ENCODE data around the gene CAP2.
"Not testable (repeated sequence)": the region's sequence is repeated elsewhere in the genome, so short reads cannot be mapped to it uniquely, and the experiment has no call there.

CAP2 gene

DNA sequence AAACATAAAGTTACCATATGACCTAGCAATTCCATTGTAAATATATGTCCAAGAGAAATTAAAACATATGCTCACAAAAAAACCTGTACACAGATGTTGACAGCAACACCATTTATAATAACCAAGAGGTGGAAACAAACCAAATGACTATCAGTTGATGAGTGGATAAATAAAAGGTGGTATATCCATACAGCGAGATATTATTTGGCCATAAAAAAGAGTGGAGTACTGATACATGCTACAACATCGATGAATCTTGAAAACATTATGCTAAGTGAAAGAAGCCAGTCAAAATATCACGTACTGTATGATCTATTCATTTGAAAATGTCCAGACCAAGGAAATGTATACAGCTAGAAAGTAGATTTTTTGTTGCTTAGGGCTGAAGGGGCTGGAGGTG lies 2.9 kb downstream of the CAP2 start:
- H3K4me3 ChIP-seq (ENCODE audit: low read depth, low read length), result no peak overlapping the region

DNA sequence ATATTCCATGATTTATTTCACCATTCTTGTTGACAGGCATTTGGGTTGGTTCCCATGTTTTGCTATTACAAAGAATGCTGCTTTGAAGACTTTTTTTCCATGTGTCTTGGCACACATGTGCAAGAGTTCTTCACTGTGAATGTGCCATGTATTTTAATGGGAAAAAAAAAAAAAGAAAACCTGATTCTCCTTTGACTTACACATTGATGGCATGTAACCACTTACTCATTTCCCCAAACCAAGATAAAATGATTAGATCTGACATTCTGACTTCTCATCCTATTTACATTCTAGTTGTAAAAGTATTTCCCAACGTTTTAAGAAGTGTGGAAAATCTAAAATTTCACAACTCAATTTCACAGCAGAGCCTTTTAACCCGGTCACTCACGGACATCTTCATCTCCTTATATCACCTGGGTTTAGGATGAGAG lies 4.4 kb downstream of the CAP2 start:
- 0 out of 2 replicates have a peak, but pooled peaks cover 7% of the 10 kb centered on the region for H3K4me1 ChIP-seq (ENCODE audit: control insufficient read depth, insufficient read depth, low read length)
- H3K9ac ChIP-seq (ENCODE audit: low read depth, low read length), result no peak overlapping the region

More for the DNA sequence above, 2.9 kb downstream of the CAP2 start:
- no peak overlapping the region for H3K9ac ChIP-seq (ENCODE audit: low read depth, low read length)
- H3K36me3 ChIP-seq (ENCODE audit: control insufficient read depth, insufficient read depth, low read length), result no peaks in the 10 kb centered on the region
- H3K9me3 ChIP-seq (ENCODE audit: control insufficient read depth, insufficient read depth, low read length), result peaks cover 5% of the 10 kb centered on the region; the same call in 1 of the 2 replicates
- 0 out of 2 replicates have a peak, but pooled peaks cover 12% of the 10 kb centered on the region for H3K4me1 ChIP-seq (ENCODE audit: control insufficient read depth, insufficient read depth, low read length)
- no peaks in the 10 kb centered on the region; the same call in 1 of the 2 replicates for H3K27me3 ChIP-seq (ENCODE audit: control insufficient read depth, insufficient read depth, low read length)
- no peak overlapping the region for H3K27ac ChIP-seq (ENCODE audit: low read depth, low read length)

DNA sequence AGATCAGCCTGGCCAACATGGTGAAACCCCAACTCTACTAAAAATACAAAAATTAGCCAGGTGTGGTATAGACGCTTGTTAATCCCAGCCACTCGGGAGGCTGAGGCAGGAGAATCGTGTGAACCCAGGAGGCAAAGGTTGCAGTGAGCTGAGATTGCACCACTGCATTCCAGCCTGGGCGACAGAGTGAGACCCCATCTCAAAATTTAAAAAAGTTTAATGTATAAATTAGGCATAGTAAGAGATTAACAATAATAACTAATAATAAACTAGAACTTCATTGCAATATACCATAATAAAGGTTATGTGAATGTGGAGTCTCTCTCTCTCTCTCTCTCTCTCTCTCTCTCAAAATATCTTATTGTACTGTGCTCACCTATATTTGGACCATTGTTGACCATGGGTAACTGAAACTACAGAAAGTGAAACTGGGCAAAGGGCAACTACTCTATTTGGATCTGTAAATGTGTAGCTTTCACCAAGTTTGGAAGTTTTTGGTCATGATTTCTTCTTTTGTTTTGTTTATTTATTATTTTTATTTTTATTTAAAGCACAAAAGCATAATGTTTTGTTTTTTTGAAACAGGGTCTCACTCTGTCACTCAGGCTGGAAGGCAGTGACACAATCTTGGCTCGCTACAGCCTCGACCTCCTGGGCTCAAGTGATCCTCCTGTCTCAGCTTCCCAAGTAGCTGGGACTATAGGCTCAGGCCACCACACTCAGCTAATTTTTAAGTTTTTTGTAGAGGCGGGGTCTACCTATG lies 12.0 kb downstream of the CAP2 start:
- H3K4me3 ChIP-seq (ENCODE audit: low read depth, low read length); H3K4me1 ChIP-seq (ENCODE audit: control insufficient read depth, insufficient read depth, low read length); H3K27ac ChIP-seq (ENCODE audit: low read depth, low read length); H3K27me3 ChIP-seq (ENCODE audit: control insufficient read depth, insufficient read depth, low read length); H3K36me3 ChIP-seq (ENCODE audit: control insufficient read depth, insufficient read depth, low read length); H3K9me3 ChIP-seq (ENCODE audit: control insufficient read depth, insufficient read depth, low read length); H3K9ac ChIP-seq (ENCODE audit: low read depth, low read length): not testable (repeated sequence)

More for the DNA sequence above, 4.4 kb downstream of the CAP2 start:
- Histone ChIP-seq H3K36me3 (ENCODE audit: control insufficient read depth, insufficient read depth, low read length) (no peaks in the 10 kb centered on the region), H3K27me3 (ENCODE audit: control insufficient read depth, insufficient read depth, low read length) (no peaks in the 10 kb centered on the region), H3K4me3 (ENCODE audit: low read depth, low read length) (no peak overlapping the region), H3K27ac (ENCODE audit: low read depth, low read length) (no peak overlapping the region), H3K9me3 (ENCODE audit: control insufficient read depth, insufficient read depth, low read length) (peaks cover 5% of the 10 kb centered on the region; the same call in 1 of the 2 replicates)

DNA sequence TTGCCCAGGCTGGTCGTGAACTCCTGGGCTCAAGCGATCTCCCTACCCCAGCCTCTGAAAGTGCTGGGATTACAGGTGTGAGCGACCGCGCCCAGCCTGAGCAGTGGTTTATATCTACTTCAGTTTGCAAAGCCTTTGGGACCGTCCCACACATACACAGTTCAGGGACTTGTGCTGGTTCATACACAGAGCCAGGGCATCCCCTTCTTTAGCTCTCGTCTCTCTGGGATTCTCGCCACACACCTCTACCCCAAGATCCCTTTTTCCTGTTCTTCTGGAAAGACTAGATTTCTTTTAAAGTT lies 12.5 kb downstream of the CAP2 start:
- Histone ChIP-seq H3K4me3 (ENCODE audit: low read depth, low read length) (no peak overlapping the region), H3K4me1 (ENCODE audit: control insufficient read depth, insufficient read depth, low read length) (no peaks in the 10 kb centered on the region), H3K9me3 (ENCODE audit: control insufficient read depth, insufficient read depth, low read length) (no peaks in the 10 kb centered on the region; the same call in 1 of the 2 replicates), H3K27ac (ENCODE audit: low read depth, low read length) (no peak overlapping the region), H3K27me3 (ENCODE audit: control insufficient read depth, insufficient read depth, low read length) (no peaks in the 10 kb centered on the region), H3K9ac (ENCODE audit: low read depth, low read length) (no peak overlapping the region), H3K36me3 (ENCODE audit: control insufficient read depth, insufficient read depth, low read length) (no peaks in the 10 kb centered on the region)

DNA sequence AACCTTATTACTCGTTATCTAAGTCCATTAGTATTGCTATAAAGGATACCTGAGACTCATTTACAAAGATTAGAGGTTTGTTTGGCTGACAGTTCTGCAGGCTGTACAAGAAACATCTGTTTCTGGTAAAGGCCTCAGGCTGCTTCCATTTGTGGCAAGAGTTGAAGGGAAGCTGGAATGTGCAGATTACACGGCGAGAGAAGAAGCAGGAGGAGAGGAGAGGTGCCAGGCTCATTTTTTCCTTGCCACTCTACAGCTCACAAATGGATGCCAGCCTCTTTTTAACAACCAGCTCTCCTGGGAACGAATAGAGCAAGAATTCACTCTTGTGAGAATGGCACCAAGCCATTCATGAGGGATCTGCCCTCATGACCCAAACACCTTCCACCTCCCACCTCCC lies 14.7 kb downstream of the CAP2 start:
- no peak overlapping the region for H3K27ac ChIP-seq (ENCODE audit: low read depth, low read length)
- no peaks in the 10 kb centered on the region; the same call in 1 of the 2 replicates for H3K9me3 ChIP-seq (ENCODE audit: control insufficient read depth, insufficient read depth, low read length)
- H3K9ac ChIP-seq (ENCODE audit: low read depth, low read length), result no peak overlapping the region
- no peak overlapping the region for H3K4me3 ChIP-seq (ENCODE audit: low read depth, low read length)
- no peaks in the 10 kb centered on the region for H3K36me3 ChIP-seq (ENCODE audit: control insufficient read depth, insufficient read depth, low read length)
- H3K4me1 ChIP-seq (ENCODE audit: control insufficient read depth, insufficient read depth, low read length), result no peaks in the 10 kb centered on the region
- no peaks in the 10 kb centered on the region for H3K27me3 ChIP-seq (ENCODE audit: control insufficient read depth, insufficient read depth, low read length)

DNA sequence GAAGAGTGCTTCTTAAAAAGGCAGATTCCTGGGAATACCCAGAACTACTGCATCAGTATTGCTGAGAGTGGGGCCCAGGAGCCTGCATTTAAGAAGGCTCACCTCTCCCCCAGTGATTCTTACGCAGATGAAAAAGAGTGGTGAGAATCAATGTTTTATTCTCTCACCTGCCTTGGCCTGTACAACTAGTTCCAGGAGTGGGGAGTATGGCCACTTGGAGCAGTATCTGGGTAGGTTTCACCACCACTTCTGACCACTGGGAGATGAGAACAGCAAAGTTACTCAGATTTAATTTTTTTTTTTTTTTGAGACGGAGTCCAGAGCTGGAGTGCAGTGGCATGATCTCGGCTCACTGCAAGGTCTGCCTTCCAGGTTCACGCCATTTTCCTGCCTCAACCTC lies 16.9 kb downstream of the CAP2 start:
- H3K4me1 ChIP-seq (ENCODE audit: control insufficient read depth, insufficient read depth, low read length), result no peaks in the 10 kb centered on the region
- no peaks in the 10 kb centered on the region for H3K36me3 ChIP-seq (ENCODE audit: control insufficient read depth, insufficient read depth, low read length)
- no peak overlapping the region for H3K27ac ChIP-seq (ENCODE audit: low read depth, low read length)
- no peaks in the 10 kb centered on the region; the same call in 1 of the 2 replicates for H3K9me3 ChIP-seq (ENCODE audit: control insufficient read depth, insufficient read depth, low read length)
- no peak overlapping the region for H3K4me3 ChIP-seq (ENCODE audit: low read depth, low read length)
- no peak overlapping the region for H3K9ac ChIP-seq (ENCODE audit: low read depth, low read length)
- H3K27me3 ChIP-seq (ENCODE audit: control insufficient read depth, insufficient read depth, low read length), result no peaks in the 10 kb centered on the region

DNA sequence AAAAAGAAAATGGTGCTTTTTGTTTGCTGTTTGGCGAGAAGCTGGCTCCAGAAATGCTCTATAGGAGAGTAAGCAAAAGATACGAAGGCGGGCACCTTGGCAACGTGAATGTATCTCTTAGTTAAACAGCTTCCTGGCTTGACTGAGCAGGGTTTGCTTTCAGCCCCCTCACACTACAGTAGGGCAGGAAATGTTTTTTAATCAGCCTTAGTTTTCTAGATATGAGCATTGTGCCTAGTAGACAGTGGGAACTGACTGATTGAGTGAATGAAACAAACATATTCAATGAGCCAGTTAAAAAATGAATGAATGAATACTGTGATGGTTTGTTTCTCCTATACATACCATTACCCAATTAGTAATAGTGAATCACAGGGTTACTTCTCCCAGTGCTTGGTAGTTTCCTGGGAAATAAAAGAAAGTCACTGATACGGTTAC lies 19.9 kb downstream of the CAP2 start:
- Histone ChIP-seq H3K9me3 (ENCODE audit: control insufficient read depth, insufficient read depth, low read length) (no peaks in the 10 kb centered on the region; the same call in 1 of the 2 replicates), H3K36me3 (ENCODE audit: control insufficient read depth, insufficient read depth, low read length) (no peaks in the 10 kb centered on the region), H3K27me3 (ENCODE audit: control insufficient read depth, insufficient read depth, low read length) (no peaks in the 10 kb centered on the region), H3K9ac (ENCODE audit: low read depth, low read length) (no peak overlapping the region), H3K4me3 (ENCODE audit: low read depth, low read length) (no peak overlapping the region), H3K27ac (ENCODE audit: low read depth, low read length) (no peak overlapping the region), H3K4me1 (ENCODE audit: control insufficient read depth, insufficient read depth, low read length) (peaks cover 10% of the 10 kb centered on the region)

DNA sequence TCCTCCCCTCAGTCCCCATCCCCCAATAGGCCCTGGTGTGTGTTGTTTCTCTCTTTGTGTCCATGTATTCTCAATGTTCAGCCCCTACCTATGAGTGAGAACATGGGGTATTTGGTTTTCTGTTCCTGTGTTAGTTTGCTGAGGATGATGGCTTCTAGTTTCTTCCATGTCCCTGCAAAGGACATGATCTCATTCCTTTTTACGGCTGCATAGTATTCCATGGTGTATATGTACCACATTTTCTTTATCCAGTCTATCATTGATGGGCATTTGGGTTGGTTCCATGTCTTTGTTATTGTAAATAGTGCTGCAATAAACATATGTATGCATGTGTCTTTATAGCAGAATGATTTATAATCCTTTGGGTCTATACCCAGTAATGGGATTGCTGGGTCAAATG lies 21.0 kb downstream of the CAP2 start:
- not testable (repeated sequence) for H3K27ac ChIP-seq (ENCODE audit: low read depth, low read length); H3K36me3 ChIP-seq (ENCODE audit: control insufficient read depth, insufficient read depth, low read length); H3K4me3 ChIP-seq (ENCODE audit: low read depth, low read length); H3K9me3 ChIP-seq (ENCODE audit: control insufficient read depth, insufficient read depth, low read length); H3K27me3 ChIP-seq (ENCODE audit: control insufficient read depth, insufficient read depth, low read length); H3K9ac ChIP-seq (ENCODE audit: low read depth, low read length)
- H3K4me1 ChIP-seq (ENCODE audit: control insufficient read depth, insufficient read depth, low read length), result peaks cover 15% of the 10 kb centered on the region

DNA sequence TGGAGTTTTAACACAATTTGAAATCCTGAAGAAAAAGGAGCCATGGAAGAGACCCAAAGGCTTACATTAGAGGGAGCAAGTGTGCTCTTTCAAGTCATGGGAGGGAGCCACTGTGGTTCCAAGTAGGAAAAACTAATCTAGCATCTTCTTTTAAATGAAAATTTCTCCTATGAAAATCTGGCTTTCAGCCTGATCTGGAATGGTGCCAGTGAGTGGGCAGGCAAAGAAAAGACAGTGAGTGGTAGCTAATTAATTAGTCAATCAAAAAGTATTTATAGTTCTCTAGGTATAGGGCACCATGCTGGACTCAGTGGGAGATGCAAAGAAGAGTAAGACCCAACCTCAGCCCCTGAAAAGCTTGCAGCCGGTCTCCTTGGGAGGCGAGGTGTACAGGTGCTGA lies 21.9 kb downstream of the CAP2 start:
- Histone ChIP-seq H3K4me3 (ENCODE audit: low read depth, low read length) (no peak overlapping the region), H3K4me1 (ENCODE audit: control insufficient read depth, insufficient read depth, low read length) (peaks cover 15% of the 10 kb centered on the region), H3K36me3 (ENCODE audit: control insufficient read depth, insufficient read depth, low read length) (no peaks in the 10 kb centered on the region), H3K9ac (ENCODE audit: low read depth, low read length) (no peak overlapping the region), H3K27ac (ENCODE audit: low read depth, low read length) (no peak overlapping the region), H3K9me3 (ENCODE audit: control insufficient read depth, insufficient read depth, low read length) (no peaks in the 10 kb centered on the region; the same call in 1 of the 2 replicates), H3K27me3 (ENCODE audit: control insufficient read depth, insufficient read depth, low read length) (no peaks in the 10 kb centered on the region)

DNA sequence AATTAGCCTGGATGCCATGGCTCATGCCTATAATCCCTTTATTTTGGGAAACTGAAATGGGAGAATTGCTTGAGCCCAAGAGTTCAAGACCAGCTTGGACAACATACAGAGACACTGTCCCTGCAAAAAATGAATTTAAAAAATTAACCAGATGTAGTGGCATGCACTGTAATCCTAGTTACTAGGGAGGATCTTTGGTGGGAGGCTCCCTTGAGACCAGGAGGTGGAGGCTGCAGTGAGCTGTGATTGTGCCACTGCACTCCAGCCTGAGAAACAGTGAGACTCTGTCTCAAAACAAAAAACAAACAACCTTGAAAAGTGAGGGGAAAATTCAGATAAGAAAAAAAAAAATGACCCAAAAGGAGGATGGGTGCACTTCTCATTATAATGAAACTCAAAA lies 23.4 kb downstream of the CAP2 start:
- no peak overlapping the region for H3K4me3 ChIP-seq (ENCODE audit: low read depth, low read length)
- no peaks in the 10 kb centered on the region for H3K9me3 ChIP-seq (ENCODE audit: control insufficient read depth, insufficient read depth, low read length)
- H3K27ac ChIP-seq (ENCODE audit: low read depth, low read length), result peak overlapping the region; percentile 91
- H3K27me3 ChIP-seq (ENCODE audit: control insufficient read depth, insufficient read depth, low read length), result no peaks in the 10 kb centered on the region
- H3K9ac ChIP-seq (ENCODE audit: low read depth, low read length), result no peak overlapping the region
- H3K4me1 ChIP-seq (ENCODE audit: control insufficient read depth, insufficient read depth, low read length), result peaks cover 15% of the 10 kb centered on the region
- H3K36me3 ChIP-seq (ENCODE audit: control insufficient read depth, insufficient read depth, low read length), result no peaks in the 10 kb centered on the region

DNA sequence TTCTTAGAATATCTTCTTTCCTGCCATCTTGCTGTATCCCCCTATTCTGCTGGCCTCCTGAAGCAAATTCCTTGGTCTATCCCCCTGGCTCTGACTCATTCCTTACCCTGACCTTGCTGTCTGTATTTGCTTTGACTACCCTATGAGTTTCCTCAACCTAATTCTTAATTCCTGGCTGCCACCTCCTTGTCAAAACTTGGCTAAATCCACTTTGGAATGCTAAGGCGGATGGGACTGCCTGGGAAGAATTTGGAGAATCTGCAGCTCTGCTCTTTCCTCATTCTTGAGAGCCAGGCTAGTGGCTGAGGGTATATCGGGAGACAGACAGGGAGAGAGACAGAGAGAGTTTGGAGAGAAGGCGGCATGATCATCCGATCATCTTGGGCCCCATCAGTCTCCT lies 24.4 kb downstream of the CAP2 start:
- H3K4me1 ChIP-seq (ENCODE audit: control insufficient read depth, insufficient read depth, low read length), result peaks cover 15% of the 10 kb centered on the region
- no peaks in the 10 kb centered on the region for H3K27me3 ChIP-seq (ENCODE audit: control insufficient read depth, insufficient read depth, low read length)
- H3K9ac ChIP-seq (ENCODE audit: low read depth, low read length), result peak overlapping the region; percentile 43; the same call in 1 of the 2 replicates
- H3K9me3 ChIP-seq (ENCODE audit: control insufficient read depth, insufficient read depth, low read length), result no peaks in the 10 kb centered on the region
- H3K36me3 ChIP-seq (ENCODE audit: control insufficient read depth, insufficient read depth, low read length), result peaks cover under 1% of the 10 kb centered on the region
- peak overlapping the region; percentile 91 for H3K27ac ChIP-seq (ENCODE audit: low read depth, low read length)
- no peak overlapping the region; the same call in 1 of the 2 replicates for H3K4me3 ChIP-seq (ENCODE audit: low read depth, low read length)

All from HUES48 (cell line).